Limb (tissue), 2 donors: ENCODE data around the gene ITGB7.
"Not testable (repeated sequence)": the region's sequence is repeated elsewhere in the genome, so short reads cannot be mapped to it uniquely, and the experiment has no call there.

Experiments used
- DNase-seq, 2 donors: peaks; one replicate each; pipeline ENCODE4 v3.0.0-alpha.2; 2016; ENCODE audit errors: extremely low spot score in 2 of 2

The ITGB7 gene

GRCh38 chr12:53179687-53180219, 27.3 kb downstream of the ITGB7 start:
- DNase-seq, result peak in 1 of 2 donors; percentile 5

- DNase-seq, result not testable (repeated sequence)
Measured at GRCh38 chr12:53178803-53179202, 28.2 kb downstream of the ITGB7 start.

- not testable (repeated sequence) for DNase-seq
Measured at GRCh38 chr12:53177447-53177846, 29.6 kb downstream of the ITGB7 start.

GRCh38 chr12:53176750-53177149, 30.3 kb downstream of the ITGB7 start:
- DNase-seq, result no peak

GRCh38 chr12:53174881-53175491, 32.1 kb downstream of the ITGB7 start:
- no peak for DNase-seq

GRCh38 chr12:53173085-53173715, 33.9 kb downstream of the ITGB7 start:
- DNase-seq, result no peak

GRCh38 chr12:53172352-53172751, 34.7 kb downstream of the ITGB7 start:
- DNase-seq, result no peak

- no peak for DNase-seq
Measured at GRCh38 chr12:53171725-53172329, 35.2 kb downstream of the ITGB7 start.

GRCh38 chr12:53170876-53171724, 36.0 kb downstream of the ITGB7 start:
- no peak for DNase-seq

GRCh38 chr12:53170215-53170614, 36.8 kb downstream of the ITGB7 start:
- no peak for DNase-seq

GRCh38 chr12:53169644-53170043, 37.4 kb downstream of the ITGB7 start:
- DNase-seq, result no peak

GRCh38 chr12:53166837-53167236, 40.2 kb downstream of the ITGB7 start:
- no peak for DNase-seq

- not testable (repeated sequence) for DNase-seq
Measured at GRCh38 chr12:53163008-53163407, 44.0 kb downstream of the ITGB7 start.

GRCh38 chr12:53161119-53161911, 45.7 kb downstream of the ITGB7 start:
- DNase-seq, result no peak

GRCh38 chr12:53160673-53161072, 46.4 kb downstream of the ITGB7 start:
- DNase-seq, result no peak

GRCh38 chr12:53160000-53160399, 47.1 kb downstream of the ITGB7 start:
- DNase-seq, result no peak

- DNase-seq, result peak; percentile 71 to 85
Measured at GRCh38 chr12:53159195-53159839, 47.7 kb downstream of the ITGB7 start.

- DNase-seq, result no peak
Measured at GRCh38 chr12:53152390-53152789, 54.7 kb downstream of the ITGB7 start.

- no peak for DNase-seq
Measured at GRCh38 chr12:53151039-53151438, 56.0 kb downstream of the ITGB7 start.

GRCh38 chr12:53147653-53148052, 59.4 kb downstream of the ITGB7 start:
- DNase-seq, result no peak
